ENCODE measurements around the gene NT5DC3. TPM values are rescaled to one million over a fixed set of nuclear protein-coding genes. Genes with fewer than 3 reads are reported as not detected.

The NT5DC3 gene
- total and polyA plus RNA-seq, 2 of the 13 experiments (the other 11 are each of a cell fraction or from before 2014, with no cell fraction given) = 3.2 to 6.6 TPM

DNA sequence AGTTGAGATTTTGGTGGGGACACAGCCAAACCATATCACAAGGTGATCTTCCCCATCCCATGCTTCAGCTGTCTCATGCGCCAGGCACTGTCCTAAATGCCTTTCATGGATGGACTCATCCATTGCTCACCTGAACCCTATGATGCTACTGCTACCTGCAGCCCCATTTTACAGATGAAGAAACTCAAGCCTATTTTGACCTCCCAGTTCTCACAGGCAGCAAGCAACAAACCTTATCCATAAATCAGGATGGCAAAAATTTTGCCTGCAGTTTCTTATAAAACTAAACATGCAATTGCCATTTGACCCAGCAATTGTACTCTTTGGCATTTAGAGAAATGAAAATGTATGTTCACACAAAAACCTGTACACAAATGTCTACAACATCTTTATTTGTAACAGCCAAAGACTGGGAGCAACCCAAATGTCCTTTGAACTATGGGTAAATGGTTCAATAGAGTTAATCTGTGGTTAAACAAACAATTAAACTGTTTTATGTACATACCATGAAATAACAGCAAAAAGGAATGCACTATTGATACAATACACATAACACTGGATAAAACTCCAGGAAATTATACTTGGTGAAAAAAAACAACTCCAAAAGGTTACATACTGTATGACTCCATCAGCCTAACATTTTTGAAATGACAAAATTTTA, 2.6 kb downstream of the NT5DC3 start (continued):
- no peak for TF ChIP-seq JUNB (CRISPR knock-in tag; IDR thresholded peaks at IDR 0.05; ENCODE audit: borderline replicate concordance)
- no peak for TF ChIP-seq SNRNP70 (IDR thresholded peaks at IDR 0.05; ENCODE audit: low read depth, low read length)
- TF ChIP-seq, protein P1, sequence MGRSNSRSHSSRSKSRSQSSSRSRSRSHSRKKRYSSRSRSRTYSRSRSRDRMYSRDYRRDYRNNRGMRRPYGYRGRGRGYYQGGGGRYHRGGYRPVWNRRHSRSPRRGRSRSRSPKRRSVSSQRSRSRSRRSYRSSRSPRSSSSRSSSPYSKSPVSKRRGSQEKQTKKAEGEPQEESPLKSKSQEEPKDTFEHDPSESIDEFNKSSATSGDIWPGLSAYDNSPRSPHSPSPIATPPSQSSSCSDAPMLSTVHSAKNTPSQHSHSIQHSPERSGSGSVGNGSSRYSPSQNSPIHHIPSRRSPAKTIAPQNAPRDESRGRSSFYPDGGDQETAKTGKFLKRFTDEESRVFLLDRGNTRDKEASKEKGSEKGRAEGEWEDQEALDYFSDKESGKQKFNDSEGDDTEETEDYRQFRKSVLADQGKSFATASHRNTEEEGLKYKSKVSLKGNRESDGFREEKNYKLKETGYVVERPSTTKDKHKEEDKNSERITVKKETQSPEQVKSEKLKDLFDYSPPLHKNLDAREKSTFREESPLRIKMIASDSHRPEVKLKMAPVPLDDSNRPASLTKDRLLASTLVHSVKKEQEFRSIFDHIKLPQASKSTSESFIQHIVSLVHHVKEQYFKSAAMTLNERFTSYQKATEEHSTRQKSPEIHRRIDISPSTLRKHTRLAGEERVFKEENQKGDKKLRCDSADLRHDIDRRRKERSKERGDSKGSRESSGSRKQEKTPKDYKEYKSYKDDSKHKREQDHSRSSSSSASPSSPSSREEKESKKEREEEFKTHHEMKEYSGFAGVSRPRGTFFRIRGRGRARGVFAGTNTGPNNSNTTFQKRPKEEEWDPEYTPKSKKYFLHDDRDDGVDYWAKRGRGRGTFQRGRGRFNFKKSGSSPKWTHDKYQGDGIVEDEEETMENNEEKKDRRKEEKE (IDR thresholded peaks at IDR 0.05) = no peak
- TF ChIP-seq, protein P2, sequence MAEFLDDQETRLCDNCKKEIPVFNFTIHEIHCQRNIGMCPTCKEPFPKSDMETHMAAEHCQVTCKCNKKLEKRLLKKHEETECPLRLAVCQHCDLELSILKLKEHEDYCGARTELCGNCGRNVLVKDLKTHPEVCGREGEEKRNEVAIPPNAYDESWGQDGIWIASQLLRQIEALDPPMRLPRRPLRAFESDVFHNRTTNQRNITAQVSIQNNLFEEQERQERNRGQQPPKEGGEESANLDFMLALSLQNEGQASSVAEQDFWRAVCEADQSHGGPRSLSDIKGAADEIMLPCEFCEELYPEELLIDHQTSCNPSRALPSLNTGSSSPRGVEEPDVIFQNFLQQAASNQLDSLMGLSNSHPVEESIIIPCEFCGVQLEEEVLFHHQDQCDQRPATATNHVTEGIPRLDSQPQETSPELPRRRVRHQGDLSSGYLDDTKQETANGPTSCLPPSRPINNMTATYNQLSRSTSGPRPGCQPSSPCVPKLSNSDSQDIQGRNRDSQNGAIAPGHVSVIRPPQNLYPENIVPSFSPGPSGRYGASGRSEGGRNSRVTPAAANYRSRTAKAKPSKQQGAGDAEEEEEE (CRISPR knock-in tag; IDR thresholded peaks at IDR 0.05; ENCODE audit: borderline replicate concordance) = no peak
- TF ChIP-seq EZH2 (conservative IDR thresholded peaks at IDR 0.05; ENCODE audit: low read depth, low read length) = no peak
- TF ChIP-seq ZNF790 (CRISPR knock-in tag; IDR thresholded peaks at IDR 0.05; ENCODE audit: borderline replicate concordance) = no peak
- no peak for TF ChIP-seq ZSCAN21 (CRISPR knock-in tag; IDR thresholded peaks at IDR 0.05; ENCODE audit: borderline replicate concordance)
- no peak for TF ChIP-seq ZNF766 (CRISPR knock-in tag; IDR thresholded peaks at IDR 0.05; ENCODE audit: borderline replicate concordance)
- TF ChIP-seq DPF2 (CRISPR knock-in tag; IDR thresholded peaks at IDR 0.05; ENCODE audit: borderline replicate concordance, low read depth) = peak; percentile 90
- TF ChIP-seq ZMYM3 (CRISPR knock-in tag; IDR thresholded peaks at IDR 0.05) = peak; percentile 94
- no peak for TF ChIP-seq ZNF136 (CRISPR knock-in tag; IDR thresholded peaks at IDR 0.05; ENCODE audit: low read depth)
- TF ChIP-seq TIGD3 (CRISPR knock-in tag; IDR thresholded peaks at IDR 0.05; ENCODE audit: borderline replicate concordance) = no peak
- no peak for TF ChIP-seq NR3C1 (CRISPR knock-in tag; IDR thresholded peaks at IDR 0.05)
- no peak for TF ChIP-seq ZBTB26 (CRISPR knock-in tag; IDR thresholded peaks at IDR 0.05; ENCODE audit: borderline replicate concordance)
- TF ChIP-seq MZF1 (CRISPR knock-in tag; IDR thresholded peaks at IDR 0.05; ENCODE audit: borderline replicate concordance) = no peak
- TF ChIP-seq CENPT (CRISPR knock-in tag; IDR thresholded peaks at IDR 0.05; ENCODE audit: low read depth) = no peak
- TF ChIP-seq ZSCAN31 (CRISPR knock-in tag; IDR thresholded peaks at IDR 0.05; ENCODE audit: low read depth) = no peak
- TF ChIP-seq ZFP1 (CRISPR knock-in tag; IDR thresholded peaks at IDR 0.05) = 0 out of 2 replicates have a peak, but pooled peaks have one; percentile 44
- TF ChIP-seq ZNF331 (CRISPR knock-in tag; IDR thresholded peaks at IDR 0.05) = peak; percentile 60; the same call in 1 of the 2 replicates

Measured in HepG2 (cell line).